Smooth muscle cell (in vitro differentiated cells): ENCODE results near the gene FAM78A. TPM values are rescaled to one million over a fixed set of nuclear protein-coding genes. Genes with fewer than 3 reads are reported as not detected.

Experiments
- DNase-seq: peaks from one replicate; lab custom pipeline; 2025; ENCODE audit not compliant: unreplicated experiment; lab: John Stamatoyannopoulos, UW
- H2AFZ ChIP-seq: fragments of 200-600 bp; sonication (generic); 2 replicates; pipeline ENCODE4 v1.6.0; 2016; ENCODE audit warnings: antibody characterized with exemption, low read depth, mild to moderate bottlenecking
- H3F3A ChIP-seq: fragments of 200-600 bp; sonication (generic); 2 replicates; pipeline ENCODE4 v1.6.0; 2017; ENCODE audit warnings: antibody characterized with exemption, low read depth
- H3K27ac ChIP-seq: fragments of 200-600 bp; sonication (generic); 2 replicates; pipeline ENCODE4 v1.5.1; 2016; ENCODE audit warnings: low read depth, mild to moderate bottlenecking
- H3K27me3 ChIP-seq: fragments of 200-600 bp; sonication (generic); 2 replicates; pipeline ENCODE4 v1.6.1; 2016; ENCODE audit warnings: low read depth, mild to moderate bottlenecking
- H3K36me3 ChIP-seq: fragments of 200-600 bp; sonication (generic); 2 replicates; pipeline ENCODE4 v1.5.1; 2016; ENCODE audit warnings: low read depth
- H3K4me1 ChIP-seq: fragments of 200-600 bp; sonication (generic); 2 replicates; pipeline ENCODE4 v1.5.1; 2016; ENCODE audit warnings: low read depth
- H3K4me2 ChIP-seq: fragments of 200-600 bp; sonication (generic); 2 replicates; pipeline ENCODE4 v1.6.0; 2016; ENCODE audit warnings: mild to moderate bottlenecking
- H3K4me3 ChIP-seq: fragments of 200-600 bp; sonication (generic); 2 replicates; pipeline ENCODE4 v1.5.1; 2016; ENCODE audit warnings: mild to moderate bottlenecking
- H3K79me2 ChIP-seq: fragments of 200-600 bp; sonication (generic); 2 replicates; pipeline ENCODE4 v1.6.0; 2016; ENCODE audit warnings: low read depth, mild to moderate bottlenecking
- H3K9ac ChIP-seq: fragments of 200-600 bp; sonication (generic); 2 replicates; pipeline ENCODE4 v1.6.0; 2016; ENCODE audit warnings: low read depth
- H3K9me3 ChIP-seq: fragments of 200-600 bp; sonication (generic); replicated peaks from 2 replicates; pipeline ENCODE4 v1.5.1; 2016; ENCODE audit warnings: low read depth
- H4K20me1 ChIP-seq: fragments of 200-600 bp; sonication (generic); 2 replicates; pipeline ENCODE4 v1.6.0; 2016; ENCODE audit warnings: low read depth
- CTCF ChIP-seq: fragments of 200-600 bp; sonication (generic); IDR thresholded peaks from 2 replicates; pipeline ENCODE4 v1.5.1; 2017; ENCODE audit warnings: borderline replicate concordance, mild to moderate bottlenecking, antibody characterized with exemption; ENCODE audit not compliant: insufficient read depth, poor library complexity, severe bottlenecking
- WGBS: methylation state at CpG from one replicate; pipeline ENCODE4 v1.1.7; 2016; ENCODE audit warnings: low lambda C conversion rate; 5-methylcytosine and 5-hydroxymethylcytosine counted together
- polyA plus RNA-seq: library from polyadenylated mRNA; unstranded; fragments of >200 nt; fragmentation: Nextera tagmentation; extraction: Ambion mirVana; gene quantifications from 2 replicates; pipeline ENCODE4 v1.2.1, GENCODE V29; 2016
- total RNA-seq: library from RNA; depleted of rRNA; stranded (reverse); fragments of >200 nt; gene quantifications from 2 replicates; pipeline ENCODE4 v1.2.3, GENCODE V29; 2014

FAM78A gene
- total and polyA plus RNA-seq, 2 experiments from 2014 or later, result 3.6 to 4.2 TPM

DNA sequence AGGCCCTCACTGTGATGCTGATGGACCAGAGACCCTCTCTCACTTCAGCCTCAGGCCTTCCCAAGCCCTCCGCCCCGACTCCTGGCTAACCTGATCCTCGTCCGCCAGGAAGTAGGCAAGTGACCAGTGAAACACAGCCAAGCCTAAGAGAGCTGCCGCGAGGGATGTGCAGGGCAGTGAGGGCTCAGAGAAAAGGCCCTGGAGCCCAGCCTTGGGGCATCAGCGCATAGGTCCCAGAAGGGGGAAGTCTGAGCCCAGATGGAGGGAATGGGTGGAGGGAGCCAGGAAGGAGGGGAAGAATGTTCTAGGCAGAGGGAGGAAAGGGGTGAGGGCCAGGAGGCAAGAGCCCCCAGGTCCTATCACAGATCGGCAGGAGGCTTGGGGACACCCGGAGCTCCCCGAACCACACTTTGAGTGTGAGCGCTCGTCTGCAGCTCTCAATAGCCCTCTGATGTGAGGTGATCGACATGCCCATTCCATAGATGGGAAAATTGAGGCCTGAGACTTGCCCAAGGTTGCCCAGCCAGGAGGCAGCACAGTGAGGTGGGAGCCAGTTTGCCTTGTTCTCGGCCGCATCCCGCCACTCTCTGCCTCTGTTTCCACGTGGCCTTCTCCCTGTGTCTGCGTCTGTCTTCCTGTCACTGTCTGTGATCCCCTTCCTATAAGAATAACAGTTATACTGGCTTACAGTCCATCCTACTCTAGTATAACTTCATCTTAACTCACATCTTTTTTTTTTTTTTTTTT, 33.4 kb upstream of the FAM78A start:
- H3K36me3 ChIP-seq, result no peaks in the 10 kb centered on the region
- H3K4me2 ChIP-seq, result no peak overlapping the region
- H3K79me2 ChIP-seq, result no peaks in the 10 kb centered on the region
- H3K9me3 ChIP-seq, result no peaks in the 10 kb centered on the region
- H4K20me1 ChIP-seq, result no peaks in the 10 kb centered on the region
- WGBS, result 90% methylated on average over 18 of the region's 18 CpGs
- no peak for DNase-seq
- H3F3A ChIP-seq, result no peaks in the 10 kb centered on the region
- H3K9ac ChIP-seq, result no peak overlapping the region
- H2AFZ ChIP-seq, result no peak overlapping the region
- TF ChIP-seq CTCF, result no peak
- H3K27me3 ChIP-seq, result no peaks in the 10 kb centered on the region
- no peaks in the 10 kb centered on the region for H3K4me1 ChIP-seq
- no peak overlapping the region for H3K4me3 ChIP-seq
- H3K27ac ChIP-seq, result no peak overlapping the region

DNA sequence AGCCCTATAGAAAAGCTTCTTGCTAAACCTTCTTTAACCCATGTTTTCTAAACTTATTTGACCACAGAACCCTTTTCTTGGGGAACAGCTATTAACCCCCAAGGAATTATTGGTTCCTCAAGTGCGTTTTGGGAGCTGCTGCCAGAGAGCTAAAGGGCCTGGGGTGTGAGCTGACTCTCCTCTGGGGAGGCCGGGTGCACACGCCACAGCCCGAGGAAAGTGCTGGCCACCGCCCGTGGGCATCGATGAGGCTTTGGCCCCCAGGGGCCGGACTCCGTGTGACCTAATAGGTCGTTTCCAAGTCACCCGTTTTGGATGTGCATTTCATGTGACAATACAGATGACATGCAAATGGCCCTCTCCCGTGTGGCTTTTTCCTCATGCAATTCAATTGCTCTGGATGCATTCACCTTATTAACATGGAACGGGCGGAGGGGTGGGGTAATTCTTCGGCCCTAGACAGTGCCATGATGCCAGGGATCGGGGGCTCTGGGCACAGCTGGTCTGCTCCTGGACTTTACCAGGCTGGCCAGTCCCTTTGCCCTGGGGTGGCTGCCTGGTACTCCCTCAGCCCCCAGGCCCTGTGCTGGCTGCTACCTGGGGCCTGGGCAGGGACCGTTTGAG, 32.7 kb upstream of the FAM78A start:
- Histone ChIP-seq H3K79me2 (no peaks in the 10 kb centered on the region), H3K9ac (no peak overlapping the region), H3K36me3 (no peaks in the 10 kb centered on the region), H2AFZ (no peak overlapping the region), H3K27me3 (no peaks in the 10 kb centered on the region), H4K20me1 (no peaks in the 10 kb centered on the region), H3K4me2 (no peak overlapping the region), H3K9me3 (no peaks in the 10 kb centered on the region), H3F3A (no peaks in the 10 kb centered on the region), H3K27ac (no peak overlapping the region), H3K4me3 (no peak overlapping the region), H3K4me1 (no peaks in the 10 kb centered on the region)
- DNase-seq, result no peak
- TF ChIP-seq CTCF, result no peak
- 89% methylated on average over 17 of the region's 17 CpGs for WGBS

DNA sequence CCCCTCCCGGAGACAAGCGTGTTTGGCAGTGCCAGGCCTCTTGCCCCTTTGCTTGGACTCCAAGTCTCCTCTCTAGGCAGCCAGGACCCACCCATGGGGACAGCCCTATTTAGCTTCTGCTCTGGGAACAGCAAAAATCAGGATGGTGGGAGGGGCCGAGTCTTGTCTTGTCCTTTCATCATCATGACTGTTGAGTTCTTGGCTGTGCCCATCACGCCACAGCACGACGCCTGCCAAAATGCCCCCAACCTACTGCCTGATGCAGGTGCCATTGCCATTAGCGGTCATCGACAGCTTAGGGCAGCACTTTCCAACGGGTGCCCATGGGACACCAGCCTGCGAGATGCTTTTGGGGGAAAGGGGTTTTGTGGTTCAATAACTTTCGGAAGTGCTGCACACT, 32.1 kb upstream of the FAM78A start:
- H3K4me2 ChIP-seq, result no peak overlapping the region
- no peaks in the 10 kb centered on the region for H3K4me1 ChIP-seq
- no peaks in the 10 kb centered on the region for H4K20me1 ChIP-seq
- TF ChIP-seq CTCF, result no peak
- no peaks in the 10 kb centered on the region for H3K36me3 ChIP-seq
- H3K9ac ChIP-seq, result no peak overlapping the region
- H3K79me2 ChIP-seq, result no peaks in the 10 kb centered on the region
- WGBS, result 91% methylated on average over 11 of the region's 11 CpGs
- no peak for DNase-seq
- H3K27me3 ChIP-seq, result no peaks in the 10 kb centered on the region
- H2AFZ ChIP-seq, result no peak overlapping the region
- no peaks in the 10 kb centered on the region for H3K9me3 ChIP-seq
- H3K4me3 ChIP-seq, result no peak overlapping the region
- no peak overlapping the region for H3K27ac ChIP-seq
- H3F3A ChIP-seq, result no peaks in the 10 kb centered on the region
